Epithelial cell of proximal tubule (primary cell): ENCODE results near the gene RASD2. TPM values are rescaled to one million over a fixed set of nuclear protein-coding genes. Genes with fewer than 3 reads are reported as not detected.

Experiments
- DNase-seq: peaks from one replicate; pipeline ENCODE4 v3.0.0-alpha.2; 2011; ENCODE audit warnings: low read depth
- H3K4me3 ChIP-seq: 2 replicates; pipeline ENCODE4 v1.5.1; 2011; ENCODE audit warnings: low read depth, mild to moderate bottlenecking, low read length
- total RNA-seq: library from RNA; depleted of rRNA; stranded (reverse); fragments of >200 nt; gene quantifications from 2 replicates; pipeline ENCODE4 v1.2.3, GENCODE V29; 2015
- TF ChIP-seq, protein P1 (sequence below): conservative IDR thresholded peaks from 2 replicates; pipeline ENCODE4 v1.5.1; 2012; ENCODE audit warnings: low read depth, mild to moderate bottlenecking, low read length

Gene RASD2
- total RNA-seq, 1 donor from 2014 or later, result 0.12 TPM

- no peak for DNase-seq
- TF ChIP-seq, protein P1, sequence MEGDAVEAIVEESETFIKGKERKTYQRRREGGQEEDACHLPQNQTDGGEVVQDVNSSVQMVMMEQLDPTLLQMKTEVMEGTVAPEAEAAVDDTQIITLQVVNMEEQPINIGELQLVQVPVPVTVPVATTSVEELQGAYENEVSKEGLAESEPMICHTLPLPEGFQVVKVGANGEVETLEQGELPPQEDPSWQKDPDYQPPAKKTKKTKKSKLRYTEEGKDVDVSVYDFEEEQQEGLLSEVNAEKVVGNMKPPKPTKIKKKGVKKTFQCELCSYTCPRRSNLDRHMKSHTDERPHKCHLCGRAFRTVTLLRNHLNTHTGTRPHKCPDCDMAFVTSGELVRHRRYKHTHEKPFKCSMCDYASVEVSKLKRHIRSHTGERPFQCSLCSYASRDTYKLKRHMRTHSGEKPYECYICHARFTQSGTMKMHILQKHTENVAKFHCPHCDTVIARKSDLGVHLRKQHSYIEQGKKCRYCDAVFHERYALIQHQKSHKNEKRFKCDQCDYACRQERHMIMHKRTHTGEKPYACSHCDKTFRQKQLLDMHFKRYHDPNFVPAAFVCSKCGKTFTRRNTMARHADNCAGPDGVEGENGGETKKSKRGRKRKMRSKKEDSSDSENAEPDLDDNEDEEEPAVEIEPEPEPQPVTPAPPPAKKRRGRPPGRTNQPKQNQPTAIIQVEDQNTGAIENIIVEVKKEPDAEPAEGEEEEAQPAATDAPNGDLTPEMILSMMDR, result no peak
- no peak overlapping the region for H3K4me3 ChIP-seq
Measured at GRCh38 chr22:35590634-35591295, 50.1 kb downstream of the RASD2 start.

- TF ChIP-seq, protein P1, result no peak
- no peak for DNase-seq
- H3K4me3 ChIP-seq, result no peak overlapping the region
Measured at GRCh38 chr22:35591714-35592417, 51.2 kb downstream of the RASD2 start.

DNA sequence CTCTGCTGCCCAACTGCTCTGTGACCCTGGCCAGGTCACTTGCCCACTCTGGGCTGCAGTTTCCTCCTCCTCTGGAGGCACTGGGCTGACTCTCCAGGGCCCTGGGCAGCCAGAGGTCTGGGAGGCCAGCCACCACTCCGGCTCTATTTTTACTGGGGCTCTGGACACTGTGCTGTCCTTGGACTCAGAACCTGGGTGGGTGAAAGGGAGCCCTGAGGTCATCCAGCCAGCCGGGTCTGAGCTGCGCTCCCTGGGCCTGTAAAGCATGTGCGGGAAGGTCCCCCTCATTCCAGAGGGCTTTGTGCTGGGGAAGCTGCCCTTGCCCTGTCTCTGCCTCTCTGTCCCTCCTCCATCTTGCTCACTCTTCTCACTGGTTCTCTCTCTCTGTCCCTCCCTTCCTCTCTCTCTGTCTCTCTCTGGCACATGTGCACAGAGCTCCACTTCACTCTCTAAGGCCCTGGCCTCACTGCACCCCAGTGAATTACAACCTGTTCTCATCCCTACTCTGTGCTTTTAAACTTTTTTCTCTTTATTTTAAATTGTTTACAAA is 51.9 kb downstream of the RASD2 start:
- H3K4me3 ChIP-seq, result no peak overlapping the region
- TF ChIP-seq, protein P1, result no peak
- DNase-seq, result no peak

GRCh38 chr22:35593071-35593890 is 52.6 kb downstream of the RASD2 start:
- no peak overlapping the region for H3K4me3 ChIP-seq
- TF ChIP-seq, protein P1, result no peak
- no peak for DNase-seq

GRCh38 chr22:35593891-35594470 is 53.4 kb downstream of the RASD2 start:
- TF ChIP-seq, protein P1, result no peak
- DNase-seq, result no peak
- no peak overlapping the region for H3K4me3 ChIP-seq

DNA sequence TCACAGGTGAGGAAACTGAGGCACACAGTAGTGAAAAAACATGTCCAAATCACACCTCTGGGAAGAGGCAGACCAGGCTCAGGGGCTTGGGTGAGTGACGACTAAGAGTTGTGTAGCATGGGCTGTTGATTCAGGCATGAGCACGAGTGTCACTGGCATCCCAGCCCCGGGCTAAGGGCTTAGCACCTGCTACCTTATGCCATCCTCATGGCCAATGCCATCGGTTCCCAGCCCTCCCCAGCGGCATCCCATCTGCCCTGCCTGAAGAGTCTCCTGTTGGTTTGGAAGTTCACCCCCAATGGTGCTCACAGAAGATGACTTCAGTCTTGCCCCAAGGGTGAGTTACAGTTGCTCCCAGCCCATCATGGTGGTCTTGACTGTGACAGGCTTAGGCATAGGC is 54.1 kb downstream of the RASD2 start:
- H3K4me3 ChIP-seq, result no peak overlapping the region
- TF ChIP-seq, protein P1, result no peak
- DNase-seq, result no peak
